GM21717 (cell line): ENCODE data around the gene PCOLCE2.

Experiments used
- ATAC-seq: cut with Tn5 transposase; IDR thresholded peaks from one replicate; pipeline ENCODE4 v1.9.1; 2021; ENCODE audit warnings: mild to moderate bottlenecking, moderate library complexity; ENCODE audit not compliant: unreplicated experiment

The PCOLCE2 gene

DNA sequence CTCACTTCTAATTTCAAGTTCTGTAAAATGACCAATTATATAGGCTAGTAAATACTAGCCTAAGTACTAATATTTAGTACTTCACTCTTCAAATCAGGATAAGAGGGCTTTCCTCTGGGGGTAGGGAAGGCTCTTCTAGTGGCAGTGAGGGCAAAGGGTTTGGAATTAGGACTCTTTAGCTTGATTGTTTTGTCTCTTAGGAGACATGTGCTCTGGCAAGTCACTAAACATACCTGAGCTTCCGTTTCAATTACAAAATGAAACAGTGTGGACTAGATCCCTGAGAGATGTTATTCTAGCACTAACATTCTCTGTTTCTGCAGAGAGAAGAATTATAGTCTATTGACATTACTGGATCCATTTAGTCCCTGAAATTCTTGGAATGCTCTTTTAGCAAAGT, 71.5 kb downstream of the PCOLCE2 start:
- ATAC-seq: no peak

DNA sequence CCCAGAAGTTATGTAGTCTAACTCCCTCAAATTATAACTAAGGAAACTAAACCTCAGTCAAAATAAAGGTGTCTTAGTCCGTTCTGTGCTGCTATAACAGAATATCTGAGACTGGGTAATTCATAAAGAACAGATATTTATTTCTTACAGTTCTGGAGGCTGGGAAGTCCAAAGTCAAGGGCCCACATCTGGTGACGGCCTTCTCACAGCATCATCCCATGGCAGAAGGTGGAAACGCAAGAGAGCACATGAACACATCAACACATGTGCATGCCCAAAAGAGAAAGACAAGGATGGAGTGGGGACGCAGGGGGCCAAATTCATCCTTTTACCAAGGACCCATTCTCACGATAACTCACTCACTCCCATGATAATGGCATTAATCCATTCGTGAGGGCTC, 73.1 kb downstream of the PCOLCE2 start:
- ATAC-seq: no peak

DNA sequence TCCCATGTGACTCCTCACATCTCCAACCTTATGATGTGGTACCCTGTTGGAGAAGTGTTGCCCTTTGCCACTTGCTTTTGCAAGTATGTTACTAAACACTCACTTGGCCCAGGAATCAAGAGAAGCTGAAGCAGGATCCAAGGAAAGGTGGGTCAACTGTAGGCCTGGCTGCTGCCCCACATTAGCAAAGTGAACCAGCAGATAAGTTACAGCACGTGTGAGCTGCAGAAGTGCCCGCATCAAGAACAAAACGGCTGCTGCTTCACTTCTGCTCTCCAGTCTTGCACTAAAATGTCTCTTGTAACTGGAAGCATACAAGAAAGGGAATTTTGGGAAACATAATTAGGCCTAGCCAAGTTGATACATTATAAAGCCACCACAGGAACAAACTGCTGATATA, 79.6 kb downstream of the PCOLCE2 start:
- no peak for ATAC-seq

DNA sequence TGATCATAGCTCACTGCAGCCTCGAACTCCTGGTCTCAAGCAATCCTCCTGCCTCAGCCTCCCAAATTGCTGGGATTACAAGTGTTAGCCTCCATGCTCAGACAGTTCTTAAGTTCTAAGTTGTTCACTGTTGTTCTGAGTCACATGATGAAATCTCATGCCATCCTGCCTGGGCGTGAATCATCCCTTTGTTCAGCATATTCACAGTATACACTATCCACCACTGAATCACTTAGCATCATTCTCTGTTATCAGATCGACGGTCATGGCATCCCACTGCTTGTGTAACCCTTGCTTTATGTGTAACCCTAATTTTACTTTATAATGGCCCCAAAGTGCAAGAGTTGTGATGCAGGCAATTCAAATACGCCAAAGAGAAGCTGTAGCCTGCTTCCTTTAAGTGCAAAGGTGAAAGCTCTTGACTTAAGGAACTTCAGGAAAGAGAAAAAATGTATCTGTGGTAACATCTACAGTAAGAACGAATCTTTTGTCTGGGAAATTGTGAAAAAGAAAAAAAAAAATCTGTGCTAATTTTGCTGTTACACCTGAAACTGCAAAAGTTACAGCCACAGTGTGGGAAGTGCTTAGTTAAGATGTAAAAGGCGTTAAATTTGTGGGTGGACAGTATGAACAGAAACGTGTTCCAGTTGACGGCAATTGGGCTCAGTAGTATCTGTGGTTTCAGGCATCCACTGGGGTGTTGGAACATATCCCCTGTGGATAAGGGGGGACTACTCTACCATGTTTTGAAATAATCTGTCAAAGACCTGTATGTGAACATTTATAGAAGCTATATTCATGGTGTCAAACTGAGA, 80.6 kb downstream of the PCOLCE2 start:
- ATAC-seq: no peak

DNA sequence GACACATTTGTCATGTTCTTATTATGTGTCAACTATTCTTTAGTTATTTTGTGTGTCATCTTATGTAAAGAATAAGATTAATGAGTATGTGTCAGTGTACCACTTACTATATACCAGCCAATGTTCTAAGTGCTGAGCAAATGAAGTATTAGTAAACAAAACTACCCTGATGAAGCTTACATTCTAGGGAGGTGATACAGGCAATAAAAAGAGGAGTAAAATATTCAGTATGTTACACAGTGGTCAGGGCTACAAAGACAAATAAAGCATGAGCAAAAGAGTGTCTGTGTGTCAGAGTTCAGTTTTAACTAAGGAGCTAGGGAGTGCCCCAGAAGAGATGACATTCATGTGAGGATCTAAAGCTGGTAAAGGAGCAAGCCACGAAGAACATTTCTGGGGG, 86.0 kb downstream of the PCOLCE2 start:
- ATAC-seq: no peak

DNA sequence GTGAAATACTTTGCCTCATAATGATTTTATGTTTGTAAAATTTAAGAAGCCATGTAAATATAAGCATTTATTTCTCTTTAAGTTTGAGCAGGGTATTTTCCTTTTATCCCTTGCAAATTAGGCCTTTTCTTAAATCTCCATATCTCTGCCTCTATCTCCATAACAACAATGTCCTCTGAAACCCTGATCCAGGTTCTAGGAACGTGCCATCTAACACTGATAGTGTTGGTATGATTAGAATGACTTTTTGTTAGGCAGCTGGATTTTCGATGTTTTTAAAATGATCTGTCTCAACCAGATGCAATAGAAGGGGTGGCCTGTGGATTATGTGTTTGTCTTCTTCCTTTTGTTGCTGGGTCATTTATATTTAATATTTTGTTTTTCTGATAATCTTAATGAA, 87.1 kb downstream of the PCOLCE2 start:
- ATAC-seq: no peak

DNA sequence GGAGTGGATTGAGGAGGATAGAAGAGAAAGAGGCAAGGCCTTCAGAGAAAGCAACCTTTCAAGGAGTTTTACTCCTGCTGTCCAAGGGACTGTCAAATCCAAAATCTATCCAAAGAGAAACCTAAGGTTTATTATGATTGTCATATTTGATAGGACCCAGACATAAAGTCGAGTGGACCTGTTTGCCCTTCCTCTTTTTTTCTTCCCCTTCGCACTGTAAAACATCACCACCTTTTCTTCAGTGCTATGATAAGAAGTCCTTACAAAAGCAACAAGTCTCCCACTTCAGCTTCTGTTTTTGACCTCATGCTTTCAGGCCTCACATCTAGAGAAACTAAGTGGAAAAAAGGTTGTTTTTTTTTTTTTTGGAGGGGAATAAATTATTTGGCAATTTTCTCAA, 92.1 kb downstream of the PCOLCE2 start:
- no peak for ATAC-seq

DNA sequence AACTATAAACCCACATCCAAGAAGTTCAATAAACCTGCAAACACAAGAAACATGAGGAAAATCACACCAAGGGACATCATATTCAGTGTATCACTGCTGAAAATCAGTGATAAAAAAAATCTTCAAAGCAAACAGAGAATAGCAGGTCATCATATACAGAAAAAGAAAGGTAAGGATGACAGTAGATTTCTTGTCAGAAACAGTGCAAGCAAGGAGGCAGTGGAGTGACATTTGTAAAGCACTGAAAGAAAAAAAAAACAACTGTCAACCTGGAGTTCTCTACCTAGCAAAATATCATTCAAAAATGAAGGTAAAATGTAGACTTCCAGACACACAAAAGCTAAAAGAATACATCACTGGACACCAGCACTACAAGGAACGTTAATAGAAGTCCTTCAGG, 93.6 kb downstream of the PCOLCE2 start:
- ATAC-seq: no peak

DNA sequence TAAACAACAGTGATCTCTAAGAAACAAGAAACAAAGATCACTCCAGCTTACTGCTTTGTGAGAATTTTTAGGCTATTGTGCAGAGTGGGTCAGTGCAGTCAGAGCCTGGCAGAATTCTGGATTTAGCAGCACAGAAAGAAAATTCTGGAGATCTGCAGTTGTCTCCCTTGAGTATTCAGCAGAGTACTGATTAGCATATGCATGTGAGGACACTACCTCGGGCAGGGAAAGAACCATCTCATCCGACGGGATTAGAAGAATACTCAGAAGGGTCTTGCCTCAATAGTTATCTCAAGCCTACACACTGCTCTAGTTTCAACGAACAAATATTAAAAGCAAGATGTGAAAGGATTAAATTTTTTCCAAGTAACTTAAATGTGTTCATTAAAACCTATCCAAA, 94.4 kb downstream of the PCOLCE2 start:
- no peak for ATAC-seq

DNA sequence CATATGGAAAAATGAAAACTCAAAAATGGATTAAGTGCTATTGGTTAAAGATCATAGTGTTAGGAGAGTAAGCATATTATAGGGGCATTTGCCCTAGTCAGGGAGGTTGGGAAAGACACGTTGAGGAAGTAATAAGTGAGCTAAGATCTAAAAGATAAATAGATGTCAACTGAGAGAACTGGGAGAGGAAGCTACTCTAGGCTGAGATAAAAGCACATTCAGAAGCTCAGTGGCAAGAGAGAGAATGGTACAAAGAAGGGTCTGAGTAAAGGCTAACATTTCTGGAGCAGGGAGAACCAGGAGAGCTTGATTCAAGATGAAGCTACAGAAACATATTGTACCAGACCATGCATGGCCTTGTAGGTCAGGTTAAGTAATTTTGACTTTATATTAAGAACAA, 101.2 kb downstream of the PCOLCE2 start:
- no peak for ATAC-seq

DNA sequence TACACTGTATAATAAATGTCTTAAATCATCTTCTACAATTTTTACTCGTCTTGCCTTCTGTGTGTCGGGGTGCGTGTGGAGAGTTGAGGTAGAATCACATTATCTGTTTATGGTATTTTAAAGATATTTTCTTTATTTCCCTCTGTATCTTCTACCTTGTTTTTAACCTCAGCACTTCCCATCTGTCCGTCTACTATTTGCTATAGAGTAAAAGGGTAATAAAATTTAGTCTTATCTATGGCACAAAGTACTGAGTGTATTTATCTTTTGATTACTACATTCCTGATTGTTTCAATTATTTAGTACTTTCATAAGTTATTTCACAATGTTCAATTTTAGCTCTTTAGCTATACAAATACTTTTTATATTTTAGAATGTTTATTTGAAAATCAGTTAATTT, 102.9 kb downstream of the PCOLCE2 start:
- ATAC-seq: no peak

DNA sequence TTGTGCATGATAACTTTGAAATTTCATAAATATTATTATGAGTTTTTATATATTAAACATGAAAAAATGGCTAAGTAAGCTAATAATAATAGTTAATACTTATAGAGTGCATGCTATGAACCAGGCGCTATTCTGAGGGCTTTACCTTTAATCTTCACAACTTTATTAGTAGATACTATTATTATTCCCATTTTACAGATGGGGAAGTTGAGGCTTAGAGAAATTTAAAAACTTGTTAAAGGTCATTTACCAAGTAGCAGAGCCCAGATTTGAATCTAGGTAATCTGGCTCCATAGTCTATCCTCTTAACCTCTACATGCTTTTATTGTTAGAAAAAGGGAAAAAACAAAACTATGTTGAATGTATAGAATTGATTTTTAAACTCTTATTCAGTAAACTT, 104.7 kb downstream of the PCOLCE2 start:
- no peak for ATAC-seq

DNA sequence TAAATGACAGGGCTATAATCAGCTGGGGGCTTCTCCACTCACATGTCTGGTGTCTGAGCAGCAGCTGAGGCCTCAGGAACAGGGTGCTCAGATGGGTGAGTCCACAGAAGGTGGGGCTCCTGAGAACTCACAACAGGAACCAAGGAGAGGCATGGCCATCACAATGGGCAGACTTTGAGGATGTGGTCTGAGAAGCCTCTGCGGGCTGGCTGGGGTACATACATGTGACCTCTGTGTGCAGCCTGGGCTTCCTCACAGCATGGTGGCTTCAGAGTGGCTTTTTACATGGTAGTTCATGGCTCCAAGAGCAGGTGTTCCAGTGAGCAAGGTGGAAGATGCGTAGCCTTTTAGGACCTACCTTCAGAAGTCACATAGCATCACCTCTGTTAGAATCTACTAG, 106.3 kb downstream of the PCOLCE2 start:
- no peak for ATAC-seq

DNA sequence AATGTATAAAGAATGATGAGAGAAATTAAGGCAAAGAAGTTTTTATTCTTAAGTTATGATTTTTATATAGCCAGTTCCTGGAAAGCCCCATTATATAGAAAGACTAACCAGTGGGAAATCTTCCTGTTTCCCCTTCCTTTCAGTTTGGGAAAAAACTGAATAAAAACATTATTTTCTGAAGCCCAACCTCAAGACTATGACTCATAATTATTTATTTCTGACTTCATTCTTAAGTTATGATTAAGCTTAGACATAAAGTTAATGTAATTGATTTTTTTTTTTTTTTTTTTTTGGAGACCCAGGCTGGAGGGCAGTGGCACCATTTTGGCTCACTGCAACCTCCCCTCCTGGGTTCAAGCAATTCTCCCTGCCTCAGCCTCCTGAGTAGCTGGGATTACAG, 109.3 kb downstream of the PCOLCE2 start:
- no peak for ATAC-seq

DNA sequence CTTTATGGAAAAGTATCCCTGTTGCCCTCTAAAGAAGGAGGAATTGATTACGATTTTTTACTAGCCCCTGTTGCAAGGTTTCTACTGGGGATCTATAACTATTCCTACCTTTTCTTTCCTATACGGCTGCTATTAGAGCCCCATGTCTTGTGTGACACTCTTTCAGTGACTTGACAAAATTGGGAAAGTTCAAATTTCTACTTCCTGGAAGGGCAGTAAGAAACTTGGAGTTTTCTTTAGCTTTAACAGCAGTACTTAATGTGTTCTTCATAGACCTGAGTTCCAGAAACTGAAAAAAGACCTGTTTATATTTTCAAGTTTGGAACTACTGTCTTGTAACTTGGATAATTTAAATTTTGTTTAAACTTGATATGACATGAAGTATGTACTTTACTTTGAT, 110.3 kb downstream of the PCOLCE2 start:
- no peak for ATAC-seq

DNA sequence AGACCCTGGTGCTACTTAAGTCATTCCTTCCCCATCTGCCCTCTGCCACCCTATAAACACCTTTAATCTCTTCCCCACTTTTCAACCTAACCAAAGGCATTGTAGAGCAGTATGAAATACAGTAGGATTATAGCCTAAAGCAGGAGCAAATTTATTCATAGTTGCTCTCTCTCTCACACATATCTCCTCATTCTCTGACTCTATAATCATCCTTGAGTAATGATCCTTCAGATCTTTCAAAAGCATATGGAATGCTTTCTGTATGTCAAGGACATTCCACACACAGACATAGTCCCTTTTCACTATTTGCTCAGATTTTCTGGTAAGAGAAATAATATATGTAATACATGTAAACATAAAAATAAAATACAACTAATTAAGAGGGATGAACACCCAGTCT, 111.0 kb downstream of the PCOLCE2 start:
- ATAC-seq: no peak

DNA sequence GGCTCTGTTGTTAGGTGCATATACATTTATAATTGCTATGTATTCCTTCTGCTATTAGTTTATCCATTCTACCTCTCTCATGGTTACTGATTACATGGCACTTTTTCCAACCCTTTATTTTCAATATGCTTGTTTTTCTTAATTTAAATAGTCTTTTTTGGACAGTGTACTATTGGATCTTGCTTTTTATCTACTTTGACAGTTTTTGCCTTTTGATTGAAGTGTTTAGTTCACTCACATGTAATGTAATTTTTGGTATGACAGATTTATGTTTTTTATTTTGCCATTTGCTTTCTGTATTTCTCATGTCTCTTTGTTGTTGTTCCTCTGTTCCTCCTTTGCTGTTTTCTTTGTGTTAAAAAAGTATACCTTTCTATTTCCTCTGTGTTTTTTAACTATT, 120.5 kb downstream of the PCOLCE2 start:
- no peak for ATAC-seq
